ENCODE results near the gene MAMSTR.

DNA sequence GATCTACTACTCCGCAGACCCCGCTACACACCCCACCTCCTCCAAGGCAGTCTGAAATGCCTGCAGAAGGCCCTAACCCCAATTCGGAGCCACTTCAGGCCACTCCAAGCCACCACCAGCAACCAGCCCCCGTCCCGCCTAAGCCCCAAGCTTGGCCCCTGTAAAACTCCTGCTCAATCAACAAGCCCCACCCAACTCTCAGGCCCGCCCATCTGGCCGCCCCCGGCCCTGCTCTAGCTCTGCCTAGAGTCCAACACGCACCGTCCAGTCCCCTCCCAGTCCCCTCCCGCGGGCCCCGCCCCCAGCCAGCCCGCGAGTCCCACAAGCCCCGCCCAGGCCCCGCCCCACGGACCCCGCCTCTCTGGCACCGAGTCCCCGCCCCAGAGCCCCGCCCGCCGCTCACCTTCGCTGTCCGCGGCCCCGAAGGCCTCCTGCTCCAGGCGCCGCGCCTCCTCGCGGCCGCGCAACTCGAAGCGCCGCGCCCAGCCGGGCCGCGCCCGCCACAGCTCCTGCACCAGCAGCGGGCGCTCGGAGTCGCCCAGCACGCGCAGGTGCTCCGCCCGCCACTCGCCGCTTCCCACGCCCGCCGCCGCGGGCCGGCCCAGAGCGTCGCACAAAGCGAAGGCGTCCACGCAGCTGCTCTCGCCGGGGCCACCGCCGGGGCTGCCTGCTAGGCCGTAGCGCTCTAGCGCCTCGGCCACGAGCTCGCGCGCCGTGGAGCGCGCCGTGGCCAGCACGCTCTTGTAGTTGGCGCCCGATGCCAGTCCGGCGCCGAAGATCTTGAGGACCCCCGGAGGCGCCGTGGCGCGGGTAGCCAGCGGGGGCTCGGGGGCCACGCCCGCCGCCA lies 19.3 kb upstream of the MAMSTR start:
- TF ChIP-seq, protein P1, sequence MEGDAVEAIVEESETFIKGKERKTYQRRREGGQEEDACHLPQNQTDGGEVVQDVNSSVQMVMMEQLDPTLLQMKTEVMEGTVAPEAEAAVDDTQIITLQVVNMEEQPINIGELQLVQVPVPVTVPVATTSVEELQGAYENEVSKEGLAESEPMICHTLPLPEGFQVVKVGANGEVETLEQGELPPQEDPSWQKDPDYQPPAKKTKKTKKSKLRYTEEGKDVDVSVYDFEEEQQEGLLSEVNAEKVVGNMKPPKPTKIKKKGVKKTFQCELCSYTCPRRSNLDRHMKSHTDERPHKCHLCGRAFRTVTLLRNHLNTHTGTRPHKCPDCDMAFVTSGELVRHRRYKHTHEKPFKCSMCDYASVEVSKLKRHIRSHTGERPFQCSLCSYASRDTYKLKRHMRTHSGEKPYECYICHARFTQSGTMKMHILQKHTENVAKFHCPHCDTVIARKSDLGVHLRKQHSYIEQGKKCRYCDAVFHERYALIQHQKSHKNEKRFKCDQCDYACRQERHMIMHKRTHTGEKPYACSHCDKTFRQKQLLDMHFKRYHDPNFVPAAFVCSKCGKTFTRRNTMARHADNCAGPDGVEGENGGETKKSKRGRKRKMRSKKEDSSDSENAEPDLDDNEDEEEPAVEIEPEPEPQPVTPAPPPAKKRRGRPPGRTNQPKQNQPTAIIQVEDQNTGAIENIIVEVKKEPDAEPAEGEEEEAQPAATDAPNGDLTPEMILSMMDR (IDR thresholded peaks at IDR 0.05) = peak in 10 of 12 donors; percentile 24 to 66 (median 44)
- peak in 1 of 2 donors; percentile 45 for TF ChIP-seq POLR2A (IDR thresholded peaks at IDR 0.05)

Measured in heart left ventricle (tissue), 13 donors.